HCT116 (cell line): ENCODE measurements around the gene GLIPR1. TPM values are rescaled to one million over a fixed set of nuclear protein-coding genes. Genes with fewer than 3 reads are reported as not detected.

Experiments
- ATAC-seq: fragments of 200-7000 bp; cut with Tn5 transposase; 2 replicates; pipeline ENCODE4 v1.9.1; 2020; ENCODE audit warnings: mild to moderate bottlenecking, moderate library complexity
- BruUV-seq: library from RNA; stranded (reverse); fragments of 400-500 nt; replicated peaks from 2 replicates; lab custom pipeline; 2021; lab: Mats Ljungman, UMichigan
- CTCF ChIA-PET: fragments of 300-600 bp; sonication (Branson Sonifier 250); formaldehyde crosslinking; loops from one replicate; lab custom pipeline; 2021; ENCODE audit warnings: antibody characterized with exemption; lab: Charles Lee
- POLR2A ChIA-PET: fragments of 300-600, 350-600 bp; sonication (Branson Sonifier 250); formaldehyde crosslinking; loops from one replicate; lab custom pipeline; 2021; ENCODE audit warnings: antibody characterized with exemption; lab: Charles Lee
- RAD21 ChIA-PET, 2 experiments: fragments of 300-600 bp; sonication (Branson Sonifier 250); formaldehyde crosslinking; loops; one replicate each; lab custom pipeline; 2023; ENCODE audit warnings: low total read pairs in 2 of 2; ENCODE audit not compliant: uncharacterized antibody in 2 of 2, unreplicated experiment in 2 of 2, low non-redundant PET in 1 of 2; lab: Charles Lee
- DNase-seq: peaks from one replicate; pipeline ENCODE4 v3.0.0-alpha.2; 2010; ENCODE audit warnings: low read depth, low spot score
- H2AFZ ChIP-seq: fragments of 200-600 bp; shearing (Covaris generic), sonication (generic); 2 replicates; pipeline ENCODE4 v1.6.1; 2017; ENCODE audit warnings: low read depth, mixed run types, mixed read lengths, antibody characterized with exemption, low read length; ENCODE audit not compliant: poor library complexity, severe bottlenecking
- H3K27ac ChIP-seq: 2 replicates; pipeline ENCODE4 v1.5.1; 2012; ENCODE audit warnings: low read depth, low read length
- H3K27me3 ChIP-seq: fragments of 200-600 bp; sonication (generic); 2 replicates; pipeline ENCODE4 v1.6.1; 2016; ENCODE audit warnings: mixed run types, low read length, mixed read lengths; ENCODE audit not compliant: insufficient read depth
- H3K36me3 ChIP-seq, 2 experiments: fragments of 200-500 bp in 1 of 2; fragments of 200-600 bp in 1 of 2; sonication (Bioruptor generic) in 1 of 2; sonication (generic) in 1 of 2; 2 replicates each; pipeline versions ENCODE4 v1.5.1 to v1.6.1; 2014 to 2016; ENCODE audit warnings: low read length in 2 of 2, inconsistent platforms in 1 of 2, mixed read lengths in 1 of 2, mixed run types in 1 of 2; ENCODE audit not compliant: insufficient read depth in 2 of 2, control insufficient read depth in 1 of 2
- H3K4me1 ChIP-seq, 2 experiments: fragments of 200-600 bp in 1 of 2; sonication (generic) in 1 of 2; 2 replicates each; pipeline versions ENCODE4 v1.5.1 to v1.6.1; 2012 to 2017; ENCODE audit warnings: low read length in 2 of 2, inconsistent platforms in 1 of 2, mild to moderate bottlenecking in 1 of 2, mixed read lengths in 1 of 2, mixed run types in 1 of 2, moderate library complexity in 1 of 2; ENCODE audit not compliant: insufficient read depth in 2 of 2, control insufficient read depth in 1 of 2
- H3K4me2 ChIP-seq: fragments of 200-600 bp; sonication (generic); 2 replicates; pipeline ENCODE4 v1.6.1; 2017; ENCODE audit warnings: mixed run types, low read length, mixed read lengths
- H3K4me3 ChIP-seq, 2 experiments: fragments of 200-600 bp in 1 of 2; sonication (generic) in 1 of 2; replicated peaks in 1 of 2; 2 replicates each; pipeline ENCODE4 v1.5.1; 2011 to 2016; ENCODE audit warnings: low read length in 2 of 2, control low read depth in 1 of 2, low read depth in 1 of 2, mild to moderate bottlenecking in 1 of 2, mixed read lengths in 1 of 2, mixed run types in 1 of 2
- H3K79me2 ChIP-seq: fragments of 200-600 bp; sonication (generic); 2 replicates; pipeline ENCODE4 v1.6.1; 2017; ENCODE audit warnings: mild to moderate bottlenecking, mixed run types, low read length, moderate library complexity, mixed read lengths; ENCODE audit not compliant: insufficient read depth
- H3K9ac ChIP-seq: fragments of 200-600 bp; sonication (generic); 2 replicates; pipeline ENCODE4 v1.6.1; 2016; ENCODE audit warnings: low read length, mixed read lengths
- H3K9me2 ChIP-seq: fragments of 200-600 bp; sonication (generic), shearing (Covaris generic); 2 replicates; pipeline ENCODE4 v1.6.1; 2017; ENCODE audit warnings: mixed run types, mild to moderate bottlenecking, moderate library complexity; ENCODE audit not compliant: insufficient read depth
- H3K9me3 ChIP-seq, 2 experiments: fragments of 200-500 bp in 1 of 2; fragments of 200-600 bp in 1 of 2; sonication (Bioruptor generic) in 1 of 2; sonication (generic) in 1 of 2; 2 replicates each; pipeline ENCODE4 v1.6.1; 2014 to 2017; ENCODE audit warnings: low read length in 2 of 2, mixed read lengths in 2 of 2, inconsistent platforms in 1 of 2, low read depth in 1 of 2, mild to moderate bottlenecking in 1 of 2, mixed run types in 1 of 2, moderate library complexity in 1 of 2; ENCODE audit not compliant: control insufficient read depth in 1 of 2, insufficient read depth in 1 of 2
- H4K20me1 ChIP-seq: fragments of 200-600 bp; sonication (generic), shearing (Covaris generic); 2 replicates; pipeline ENCODE4 v1.6.1; 2017; ENCODE audit warnings: mixed run types, mild to moderate bottlenecking, moderate library complexity; ENCODE audit not compliant: insufficient read depth
- ATF3 ChIP-seq: IDR thresholded peaks from 2 replicates; pipeline ENCODE4 v1.6.1; 2012
- CBX3 ChIP-seq: IDR thresholded peaks from 2 replicates; pipeline ENCODE4 v1.6.1; 2012; ENCODE audit warnings: low read depth
- CTCF ChIP-seq, 3 experiments: fragments of 200-600 bp in 1 of 3; sonication (generic) in 1 of 3; IDR thresholded peaks in 2 of 3; conservative IDR thresholded peaks in 1 of 3; 2 replicates each; pipeline ENCODE4 v1.5.1; 2012 to 2017; ENCODE audit warnings: low read depth in 2 of 3, low read length in 2 of 3, antibody characterized with exemption in 1 of 3, borderline replicate concordance in 1 of 3, control low read depth in 1 of 3, mild to moderate bottlenecking in 1 of 3, mixed read lengths in 1 of 3, mixed run types in 1 of 3, moderate library complexity in 1 of 3; ENCODE audit not compliant: insufficient read depth in 1 of 3
- EGR1 ChIP-seq: IDR thresholded peaks from 2 replicates; pipeline ENCODE4 v1.6.1; 2012; ENCODE audit warnings: low read depth
- EZH2 ChIP-seq: fragments of 200-600 bp; sonication (generic); IDR thresholded peaks from 2 replicates; pipeline ENCODE4 v1.6.1; 2017; ENCODE audit warnings: antibody characterized with exemption, mixed run types
- EZH2phosphoT487 ChIP-seq: fragments of 200-600 bp; IDR thresholded peaks from 2 replicates; pipeline ENCODE4 v1.6.1; 2018; ENCODE audit warnings: antibody characterized with exemption, borderline replicate concordance
- FOSL1 ChIP-seq: IDR thresholded peaks from 2 replicates; pipeline ENCODE4 v1.6.1; 2012; ENCODE audit warnings: low read depth
- JUND ChIP-seq: IDR thresholded peaks from 2 replicates; pipeline ENCODE4 v1.6.1; 2012
- MAX ChIP-seq: IDR thresholded peaks from 2 replicates; pipeline ENCODE4 v1.6.1; 2012
- POLR2A ChIP-seq: IDR thresholded peaks from 2 replicates; pipeline ENCODE4 v1.7.0; 2011; ENCODE audit warnings: borderline replicate concordance; ENCODE audit not compliant: insufficient read depth, insufficient read length; ENCODE audit errors: extremely low read depth
- SP1 ChIP-seq: IDR thresholded peaks from 2 replicates; pipeline ENCODE4 v1.6.1; 2012; ENCODE audit warnings: low read depth
- SRF ChIP-seq: IDR thresholded peaks from 2 replicates; pipeline ENCODE4 v1.6.1; 2012; ENCODE audit warnings: low read depth
- TCF7L2 ChIP-seq: IDR thresholded peaks from 2 replicates; pipeline ENCODE4 v1.7.0; 2011; ENCODE audit warnings: borderline replicate concordance, inconsistent platforms; ENCODE audit not compliant: insufficient read depth, insufficient read length; ENCODE audit errors: extremely low read depth
- ZFX ChIP-seq: fragments of 450-650 bp; IDR thresholded peaks from 2 replicates; pipeline ENCODE4 v1.6.1; 2017
- ZNF274 ChIP-seq: fragments of 200-500 bp; sonication (Bioruptor generic); IDR thresholded peaks from 2 replicates; pipeline ENCODE4 v1.6.1; 2014; ENCODE audit warnings: mild to moderate bottlenecking, low read depth, low read length, inconsistent platforms
- intact Hi-C: fragments of 100-400 bp; cut with micrococcal nuclease; formaldehyde crosslinking; loops from 2 replicates; pipeline ENCODE4 v1.10.0; 2022
- total RNA-seq: library from RNA; stranded (reverse); gene quantifications from one replicate; pipeline ENCODE4 v1.2.1, GENCODE V29; 2021; ENCODE audit not compliant: unreplicated experiment

Gene GLIPR1
- total RNA-seq, 1 experiment from 2014 or later = 0.39 TPM

- Histone ChIP-seq H3K79me2 (no peaks in the 10 kb centered on the region), H3K4me3 (no peak overlapping the region), H4K20me1 (no peaks in the 10 kb centered on the region), H3K27ac (no peak overlapping the region), H3K9me3 (no peaks in the 10 kb centered on the region), H3K9me2 (no peaks in the 10 kb centered on the region), H3K27me3 (no peaks in the 10 kb centered on the region), H3K4me1 (peaks cover 14 to 16% of the 10 kb centered on the region in 2 experiments; a peak in 3 of 4 replicates), H3K36me3 (no peaks in the 10 kb centered on the region), H3K9ac (no peak overlapping the region), H2AFZ (no peak overlapping the region), H3K4me2 (no peak overlapping the region)
- ChIA-PET RAD21 (no interaction called here), CTCF (no interaction called here), POLR2A (no interaction called here)
- DNase-seq (no peak), ATAC-seq (no peak)
- no TSS peak for BruUV-seq
- no peak for TF ChIP-seq ZNF274
- TF ChIP-seq ZFX = no peak
- no peak for TF ChIP-seq TCF7L2
- TF ChIP-seq EZH2 = no peak
- TF ChIP-seq MAX = no peak
- no peak for TF ChIP-seq CTCF (IDR thresholded peaks at IDR 0.05 in 2 of 3, conservative IDR thresholded peaks at IDR 0.05 in 1 of 3; ENCODE audit: borderline replicate concordance in 1 of 3, insufficient read depth in 1 of 3, low read depth in 2 of 3, low read length in 2 of 3)
- TF ChIP-seq SRF = no peak
- TF ChIP-seq ATF3 = no peak
- no peak for TF ChIP-seq EGR1
- TF ChIP-seq FOSL1 = no peak
- TF ChIP-seq EZH2phosphoT487 = no peak
- no peak for TF ChIP-seq JUND
- no peak for TF ChIP-seq SP1
- TF ChIP-seq CBX3 = no peak
- TF ChIP-seq POLR2A = no peak
- intact Hi-C loops = no loop called here
Measured at GRCh38 chr12:75545636-75546035, 65.1 kb downstream of the GLIPR1 start.
